Parathyroid adenoma (tissue), 2 donors: ENCODE measurements around the gene TSHZ2.

Experiments
- H2AFZ ChIP-seq: fragments of 300-600 bp; sonication (generic); one replicate; pipeline ENCODE4 v1.7.0; 2017; ENCODE audit warnings: antibody characterized with exemption, mild to moderate bottlenecking
- H3K27ac ChIP-seq: fragments of 300-600 bp; sonication (generic); one replicate; pipeline ENCODE4 v1.7.0; 2017
- H3K27me3 ChIP-seq: fragments of 300-600 bp; sonication (generic); one replicate; pipeline ENCODE4 v1.7.0; 2017; ENCODE audit warnings: low read length; ENCODE audit not compliant: control insufficient read depth, insufficient read depth
- H3K36me3 ChIP-seq: fragments of 300-600 bp; sonication (generic); one replicate; pipeline ENCODE4 v1.7.0; 2017; ENCODE audit warnings: low read length; ENCODE audit not compliant: control insufficient read depth, insufficient read depth
- H3K4me1 ChIP-seq: fragments of 300-600 bp; sonication (generic); one replicate; pipeline ENCODE4 v1.7.0; 2017; ENCODE audit warnings: control low read depth
- H3K4me2 ChIP-seq: fragments of 300-600 bp; sonication (generic); one replicate; pipeline ENCODE4 v1.7.0; 2017; ENCODE audit warnings: low read length
- H3K4me3 ChIP-seq: fragments of 300-600 bp; sonication (generic); one replicate; pipeline ENCODE4 v1.7.0; 2017; ENCODE audit warnings: low read depth, low read length
- H3K79me2 ChIP-seq: fragments of 300-600 bp; sonication (generic); one replicate; pipeline ENCODE4 v1.7.0; 2017; ENCODE audit warnings: control low read depth
- H3K9ac ChIP-seq: fragments of 300-600 bp; sonication (generic); one replicate; pipeline ENCODE4 v1.7.0; 2017; ENCODE audit warnings: mild to moderate bottlenecking
- H3K9me3 ChIP-seq: fragments of 300-600 bp; sonication (generic); one replicate; pipeline ENCODE4 v1.7.0; 2017; ENCODE audit warnings: low read length; ENCODE audit not compliant: control insufficient read depth
- CTCF ChIP-seq: fragments of 300-600 bp; sonication (generic); IDR thresholded peaks from one replicate; pipeline ENCODE4 v1.7.0; 2017; ENCODE audit warnings: antibody characterized with exemption, mild to moderate bottlenecking
- donor health status: primary hyperparathyroidism.

Gene TSHZ2

GRCh38 chr20:53330601-53331140 is 358.5 kb downstream of the TSHZ2 start:
- no peaks in the 10 kb centered on the region for H3K9me3 ChIP-seq
- no peak overlapping the region for H3K4me2 ChIP-seq
- H2AFZ ChIP-seq = no peak overlapping the region
- no peak for TF ChIP-seq CTCF
- H3K4me3 ChIP-seq = no peak overlapping the region
- no peaks in the 10 kb centered on the region for H3K27me3 ChIP-seq
- H3K4me1 ChIP-seq = no peaks in the 10 kb centered on the region
- H3K79me2 ChIP-seq = no peaks in the 10 kb centered on the region
- H3K9ac ChIP-seq = no peak overlapping the region
- H3K27ac ChIP-seq = no peak overlapping the region
- no peaks in the 10 kb centered on the region for H3K36me3 ChIP-seq

GRCh38 chr20:53331151-53331973 is 359.2 kb downstream of the TSHZ2 start:
- Histone ChIP-seq H3K9ac (no peak overlapping the region), H3K9me3 (no peaks in the 10 kb centered on the region), H3K4me1 (no peaks in the 10 kb centered on the region), H3K27ac (no peak overlapping the region), H3K27me3 (no peaks in the 10 kb centered on the region), H3K4me2 (no peak overlapping the region), H3K36me3 (no peaks in the 10 kb centered on the region), H2AFZ (no peak overlapping the region), H3K4me3 (no peak overlapping the region), H3K79me2 (no peaks in the 10 kb centered on the region)
- TF ChIP-seq CTCF = no peak

- Histone ChIP-seq H3K4me2 (no peak overlapping the region), H3K9me3 (no peaks in the 10 kb centered on the region), H3K27me3 (no peaks in the 10 kb centered on the region), H2AFZ (no peak overlapping the region), H3K27ac (no peak overlapping the region), H3K79me2 (no peaks in the 10 kb centered on the region), H3K9ac (no peak overlapping the region), H3K4me1 (no peaks in the 10 kb centered on the region), H3K4me3 (no peak overlapping the region), H3K36me3 (no peaks in the 10 kb centered on the region)
- TF ChIP-seq CTCF = no peak
Measured at GRCh38 chr20:53332022-53332837, 360.1 kb downstream of the TSHZ2 start.

GRCh38 chr20:53334861-53335260 is 362.7 kb downstream of the TSHZ2 start:
- H3K27me3 ChIP-seq = no peaks in the 10 kb centered on the region
- no peak overlapping the region for H3K4me3 ChIP-seq
- no peaks in the 10 kb centered on the region for H3K9me3 ChIP-seq
- no peaks in the 10 kb centered on the region for H3K79me2 ChIP-seq
- H3K4me2 ChIP-seq = no peak overlapping the region
- no peak overlapping the region for H3K9ac ChIP-seq
- no peak overlapping the region for H2AFZ ChIP-seq
- no peaks in the 10 kb centered on the region for H3K36me3 ChIP-seq
- no peak overlapping the region for H3K27ac ChIP-seq
- no peaks in the 10 kb centered on the region for H3K4me1 ChIP-seq
- no peak for TF ChIP-seq CTCF
